Peyer's patch (tissue), 4 donors: Measurements from ENCODE around the gene PRKAB2. TPM values are rescaled to one million over a fixed set of nuclear protein-coding genes. Genes with fewer than 3 reads are reported as not detected.

Source experiments
- DNase-seq, 3 donors: peaks; one replicate each; pipeline ENCODE4 v3.0.0-alpha.2; 2017 to 2019
- H3K27ac ChIP-seq, 4 donors: fragments of 200-600 bp; sonication (generic); one replicate each; pipeline ENCODE4 v1.5.1; 2016 to 2019
- H3K27me3 ChIP-seq, 2 donors: fragments of 200-600 bp; sonication (generic); one replicate each; pipeline ENCODE4 v1.5.1; 2019
- H3K36me3 ChIP-seq, 3 donors: fragments of 200-600 bp; sonication (generic); one replicate each; pipeline ENCODE4 v1.5.1; 2016 to 2019
- H3K4me1 ChIP-seq, 4 donors: fragments of 200-600 bp; sonication (generic); one replicate each; pipeline ENCODE4 v1.5.1; 2016 to 2019
- H3K4me3 ChIP-seq, 4 donors: fragments of 200-600 bp; sonication (generic); 1 replicate in 3 of 4; 2 replicates in 1 of 4; pipeline ENCODE4 v1.5.1; 2016 to 2019; ENCODE audit warnings: mild to moderate bottlenecking in 1 of 4
- H3K9me3 ChIP-seq, 4 donors: fragments of 200-600 bp; sonication (generic); one replicate each; pipeline ENCODE4 v1.5.1; 2016 to 2019; ENCODE audit warnings: mild to moderate bottlenecking in 1 of 4
- CTCF ChIP-seq, 6 experiments: fragments of 450-650 bp in 4 of 6; fragments of 200-600 bp in 2 of 6; sonication (generic) in 1 of 6; IDR thresholded peaks; one replicate each; pipeline ENCODE4 v1.5.1; 2017 to 2019; ENCODE audit warnings: antibody characterized with exemption in 6 of 6, mild to moderate bottlenecking in 3 of 6, moderate library complexity in 1 of 6
- POLR2A ChIP-seq, 2 donors: fragments of 450-650 bp; IDR thresholded peaks; one replicate each; pipeline ENCODE4 v1.5.1; 2017; ENCODE audit warnings: antibody characterized with exemption in 2 of 2, mild to moderate bottlenecking in 2 of 2, moderate library complexity in 2 of 2
- total RNA-seq, 4 donors: library from RNA; depleted of rRNA; stranded (reverse); fragments of >200 nt; gene quantifications; one replicate each; pipeline ENCODE4 v1.1.0, GENCODE V29; 2016

Gene PRKAB2, protein sequence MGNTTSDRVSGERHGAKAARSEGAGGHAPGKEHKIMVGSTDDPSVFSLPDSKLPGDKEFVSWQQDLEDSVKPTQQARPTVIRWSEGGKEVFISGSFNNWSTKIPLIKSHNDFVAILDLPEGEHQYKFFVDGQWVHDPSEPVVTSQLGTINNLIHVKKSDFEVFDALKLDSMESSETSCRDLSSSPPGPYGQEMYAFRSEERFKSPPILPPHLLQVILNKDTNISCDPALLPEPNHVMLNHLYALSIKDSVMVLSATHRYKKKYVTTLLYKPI
- total RNA-seq, result 10 to 100 TPM in 3 of 4 donors, 1 to 10 TPM in 1; 9.9 to 45.5 (median 42.2) TPM

DNA sequence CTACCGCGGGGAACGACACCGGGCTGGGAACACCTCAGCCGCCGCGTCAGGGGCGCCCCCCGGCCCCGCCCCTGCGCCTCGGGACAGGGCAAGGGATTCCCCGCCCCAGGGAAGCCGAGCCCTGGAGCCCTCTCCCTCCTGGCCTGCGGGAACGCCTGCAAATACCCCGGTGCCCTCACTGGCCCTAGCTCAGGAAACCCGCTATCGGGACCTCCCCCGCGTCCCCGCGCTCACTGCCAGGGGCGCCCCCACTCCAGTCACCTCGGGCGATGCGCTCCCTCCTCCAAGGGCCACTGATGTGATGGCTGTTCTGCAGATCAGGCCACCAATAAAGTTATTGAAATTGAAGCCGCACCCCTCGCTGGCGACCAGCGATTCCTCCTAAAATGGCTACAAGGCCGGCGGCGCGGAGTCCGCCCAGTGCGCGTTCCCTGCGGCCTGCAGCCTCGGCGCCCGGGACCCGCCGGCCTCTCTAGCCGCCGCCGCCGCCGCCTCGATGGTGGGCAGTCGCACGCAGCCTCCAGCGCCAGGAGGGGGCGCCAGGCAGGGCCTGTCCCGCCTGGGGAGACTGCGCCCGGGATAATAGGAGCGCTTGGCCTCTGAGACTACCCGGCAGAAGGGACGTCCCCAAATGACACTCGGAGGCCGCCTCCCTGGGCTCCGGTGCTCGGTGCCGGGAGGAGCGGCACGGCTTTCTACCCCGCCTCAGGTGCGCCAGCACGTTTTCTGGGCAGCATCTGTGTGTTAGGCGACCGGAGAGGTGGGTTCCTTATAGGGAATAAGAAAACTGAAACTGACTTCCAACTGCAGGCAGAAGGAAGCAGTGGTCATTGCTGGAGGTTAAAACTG is at the start of gene PRKAB2:
Gene PRKAB2 (minus strand): TSS at position 303 of the 849 bp plus-strand sequence. CDS start 326 bp downstream, outside the sequence.
- Histone ChIP-seq H3K4me3 (peak within 1 kb of the TSS; percentile 71 to 94 (median 74)), H3K27ac (peak within 1 kb of the TSS; percentile 84 to 97 (median 88)), H3K9me3 (no peaks in the 10 kb centered on the region), H3K27me3 (no peaks in the 10 kb centered on the region), H3K4me1 (peaks cover 0 to 38% (median 3%) of the 10 kb centered on the region in 4 donors), H3K36me3 (peaks cover 0 to 4% (median 0%) of the 10 kb centered on the region in 3 donors)
- TF ChIP-seq CTCF (IDR thresholded peaks at IDR 0.05) (peak; percentile 79 to 99 (median 98)), POLR2A (IDR thresholded peaks at IDR 0.05) (peak in 1 of 2 donors; percentile 73)
- DNase-seq, result peak; percentile 93 to 98 (median 98)

DNA sequence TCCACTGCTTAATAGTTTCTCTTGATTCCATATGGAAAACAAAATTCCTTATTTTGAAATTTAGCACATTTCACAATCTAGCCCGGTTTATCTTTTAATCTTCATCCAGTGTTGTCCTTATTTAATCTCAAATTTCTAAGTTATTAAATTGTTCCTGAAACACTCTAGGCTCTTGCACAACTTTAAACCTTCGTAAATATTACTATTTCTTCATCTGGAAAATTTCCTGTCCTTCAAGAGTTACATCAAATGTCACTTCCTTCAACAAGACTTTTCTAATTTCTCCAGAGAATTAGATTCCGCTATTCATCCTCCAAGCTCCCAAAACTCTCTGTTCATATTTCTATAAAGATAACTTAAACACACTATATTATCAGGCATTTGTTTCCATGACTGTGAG is 46.3 kb upstream of the PRKAB2 start:
- Histone ChIP-seq H3K4me1 (peaks cover 0 to 31% (median 0%) of the 10 kb centered on the region in 4 donors), H3K9me3 (no peaks in the 10 kb centered on the region), H3K27ac (no peak overlapping the region), H3K4me3 (no peak overlapping the region), H3K27me3 (no peaks in the 10 kb centered on the region), H3K36me3 (no peaks in the 10 kb centered on the region)
- DNase-seq, result no peak
- no peak for TF ChIP-seq CTCF (IDR thresholded peaks at IDR 0.05)
- TF ChIP-seq POLR2A (IDR thresholded peaks at IDR 0.05), result no peak

DNA sequence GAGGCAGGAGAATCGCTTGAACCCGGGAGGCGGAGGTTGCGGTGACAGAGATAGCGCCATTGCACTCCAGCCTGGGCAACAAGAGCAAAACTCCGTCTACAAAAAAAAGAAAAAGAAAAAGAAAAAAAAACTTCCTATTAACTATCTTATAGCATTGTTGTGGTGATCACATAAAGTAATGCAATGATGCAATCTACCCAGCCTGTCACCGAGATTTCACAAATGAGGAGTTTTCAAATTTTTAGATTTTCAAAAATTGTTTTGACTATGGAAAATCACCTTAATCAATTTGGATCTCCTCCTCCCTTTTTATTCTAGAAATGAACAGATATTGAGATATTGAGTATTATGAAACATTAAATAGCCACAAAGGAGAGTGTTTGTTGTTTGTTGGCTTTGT is 44.9 kb upstream of the PRKAB2 start:
- Histone ChIP-seq H3K36me3 (peaks cover 0 to 11% (median 0%) of the 10 kb centered on the region in 3 donors), H3K9me3 (no peaks in the 10 kb centered on the region), H3K4me1 (peaks cover 0 to 29% (median 0%) of the 10 kb centered on the region in 4 donors), H3K27me3 (no peaks in the 10 kb centered on the region), H3K4me3 (no peak overlapping the region), H3K27ac (no peak overlapping the region)
- no peak for TF ChIP-seq CTCF (IDR thresholded peaks at IDR 0.05)
- TF ChIP-seq POLR2A (IDR thresholded peaks at IDR 0.05), result no peak
- no peak for DNase-seq

- Histone ChIP-seq H3K4me3 (no peak overlapping the region), H3K4me1 (peaks cover 0 to 29% (median 0%) of the 10 kb centered on the region in 4 donors), H3K9me3 (no peaks in the 10 kb centered on the region), H3K36me3 (peaks cover 0 to 13% (median 0%) of the 10 kb centered on the region in 3 donors), H3K27ac (no peak overlapping the region), H3K27me3 (no peaks in the 10 kb centered on the region)
- no peak for DNase-seq
- TF ChIP-seq CTCF (IDR thresholded peaks at IDR 0.05) (no peak), POLR2A (IDR thresholded peaks at IDR 0.05) (no peak)
These were observed 43.9 kb upstream of the PRKAB2 start for GRCh38 chr1:147216124-147216523.

DNA sequence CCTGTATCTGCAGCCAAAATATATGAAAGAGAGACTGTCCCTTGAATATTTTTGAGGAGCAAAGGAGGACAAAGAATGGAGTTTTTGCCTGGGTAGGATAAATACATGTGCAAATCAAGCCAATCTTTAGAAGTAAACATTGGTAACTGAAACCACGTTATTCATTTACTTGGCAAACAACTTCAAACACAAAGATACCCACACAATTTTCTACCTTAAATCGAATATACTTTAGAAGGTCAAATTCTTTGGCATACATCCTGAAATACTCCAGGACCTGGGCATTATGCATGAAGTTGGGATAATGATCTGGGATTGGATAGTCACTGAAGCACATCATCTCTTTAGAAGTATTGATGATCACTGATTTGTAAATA is 43.3 kb upstream of the PRKAB2 start:
- Histone ChIP-seq H3K9me3 (no peaks in the 10 kb centered on the region), H3K27me3 (no peaks in the 10 kb centered on the region), H3K4me3 (no peak overlapping the region), H3K36me3 (peaks cover 0 to 13% (median 0%) of the 10 kb centered on the region in 3 donors), H3K27ac (peak overlapping the region in 1 of 4 donors; percentile 0), H3K4me1 (peaks cover 0 to 35% (median 0%) of the 10 kb centered on the region in 4 donors)
- TF ChIP-seq CTCF (IDR thresholded peaks at IDR 0.05), result no peak
- TF ChIP-seq POLR2A (IDR thresholded peaks at IDR 0.05), result no peak
- DNase-seq, result no peak
